ENCODE results near the gene GCSAM. TPM values are rescaled to one million over a fixed set of nuclear protein-coding genes. Genes with fewer than 3 reads are reported as not detected.

The GCSAM gene
- total and polyA plus RNA-seq, 9 donors, result 0.11 to 0.83 (median 0.18) TPM; not detected in 5

- 87 to 90% (median 89%) methylated on average over 6 of the region's 6 CpGs for WGBS, 3 donors
- intact Hi-C loops (cut with DNase I), result no loop called here
- Histone ChIP-seq H3K27ac (no peak overlapping the region), H3K9me3 (no peaks in the 10 kb centered on the region), H3K27me3 (no peaks in the 10 kb centered on the region), H3K36me3 (no peaks in the 10 kb centered on the region), H3K4me1 (ENCODE audit: insufficient read depth) (no peaks in the 10 kb centered on the region), H3K4me3 (no peak overlapping the region)
- TF ChIP-seq CTCF (IDR thresholded peaks at IDR 0.05) (no peak), POLR2A (IDR thresholded peaks at IDR 0.05) (no peak), EP300 (IDR thresholded peaks at IDR 0.05) (no peak)
- DNase-seq, result no peak
These were observed 17.2 kb downstream of the GCSAM start for GRCh38 chr3:112115806-112116383.

GRCh38 chr3:112115161-112115739 lies 17.8 kb downstream of the GCSAM start:
- 90 to 93% (median 91%) methylated on average over 6 of the region's 6 CpGs for WGBS, 3 donors
- TF ChIP-seq EP300 (IDR thresholded peaks at IDR 0.05), result no peak
- no peak for TF ChIP-seq POLR2A (IDR thresholded peaks at IDR 0.05)
- no peak for TF ChIP-seq CTCF (IDR thresholded peaks at IDR 0.05)
- intact Hi-C loops (cut with DNase I), result no loop called here
- no peaks in the 10 kb centered on the region for H3K9me3 ChIP-seq
- no peaks in the 10 kb centered on the region for H3K4me1 ChIP-seq (ENCODE audit: insufficient read depth)
- no peak overlapping the region for H3K4me3 ChIP-seq
- H3K27me3 ChIP-seq, result no peaks in the 10 kb centered on the region
- no peak for DNase-seq
- H3K27ac ChIP-seq, result no peak overlapping the region
- no peaks in the 10 kb centered on the region for H3K36me3 ChIP-seq

- Histone ChIP-seq H3K9me3 (no peaks in the 10 kb centered on the region), H3K27me3 (no peaks in the 10 kb centered on the region), H3K4me1 (ENCODE audit: insufficient read depth) (no peaks in the 10 kb centered on the region), H3K27ac (no peak overlapping the region), H3K36me3 (no peaks in the 10 kb centered on the region), H3K4me3 (no peak overlapping the region)
- intact Hi-C loops (cut with DNase I), result no loop called here
- TF ChIP-seq POLR2A (IDR thresholded peaks at IDR 0.05) (no peak), EP300 (IDR thresholded peaks at IDR 0.05) (no peak), CTCF (IDR thresholded peaks at IDR 0.05) (no peak)
- DNase-seq, result no peak
- WGBS, 3 donors, result 95 to 96% (median 95%) methylated on average over 6 of the region's 6 CpGs
These were observed 18.4 kb downstream of the GCSAM start for GRCh38 chr3:112114576-112115160.

- intact Hi-C loops (cut with DNase I), result no loop called here
- Histone ChIP-seq H3K27ac (no peak overlapping the region), H3K27me3 (no peaks in the 10 kb centered on the region), H3K36me3 (no peaks in the 10 kb centered on the region), H3K4me1 (ENCODE audit: insufficient read depth) (no peaks in the 10 kb centered on the region), H3K4me3 (no peak overlapping the region), H3K9me3 (no peaks in the 10 kb centered on the region)
- WGBS, 3 donors, result 47 to 49% (median 49%) methylated on average over 3 of the region's 3 CpGs
- DNase-seq, result no peak
- no peak for TF ChIP-seq POLR2A (IDR thresholded peaks at IDR 0.05)
- TF ChIP-seq CTCF (IDR thresholded peaks at IDR 0.05), result no peak
- TF ChIP-seq EP300 (IDR thresholded peaks at IDR 0.05), result no peak
These were observed 21.2 kb downstream of the GCSAM start for GRCh38 chr3:112111785-112112402.

All from ovary (tissue), 9 donors.